B cell (primary cell): ENCODE data around the gene SHFL. TPM values are rescaled to one million over a fixed set of nuclear protein-coding genes. Genes with fewer than 3 reads are reported as not detected.

Experiments used
- ATAC-seq: fragments of 200-7000 bp; cut with Tn5 transposase; one replicate; pipeline ENCODE4 v1.10.0; 2021; ENCODE audit warnings: low read depth, mild to moderate bottlenecking, moderate number of reproducible peaks, moderate library complexity
- CTCF ChIA-PET: fragments of 350-600 bp; sonication (Branson Sonifier 250); formaldehyde crosslinking; loops from one replicate; lab custom pipeline; 2021; ENCODE audit warnings: antibody characterized with exemption, inconsistent platforms; lab: Charles Lee
- POLR2A ChIA-PET: fragments of 350-600 bp; sonication (Branson Sonifier 250); formaldehyde crosslinking; loops from one replicate; lab custom pipeline; 2021; ENCODE audit warnings: antibody characterized with exemption; lab: Charles Lee
- DNase-seq: peaks from one replicate; pipeline ENCODE4 v3.0.0; 2013
- H2AFZ ChIP-seq: 2 replicates; pipeline ENCODE4 v1.6.1; 2012; ENCODE audit warnings: mild to moderate bottlenecking, low read depth, low read length; ENCODE audit not compliant: insufficient read depth, poor library complexity, severe bottlenecking
- H3K27ac ChIP-seq, 2 donors: 1 replicate in 1 of 2; 2 replicates in 1 of 2; pipeline ENCODE4 v1.5.1; 2012 to 2013; ENCODE audit warnings: low read length in 2 of 2, mild to moderate bottlenecking in 2 of 2, moderate library complexity in 1 of 2
- H3K27me3 ChIP-seq, 4 experiments: fragments of 200-600 bp in 1 of 4; sonication (generic) in 1 of 4; replicated peaks in 1 of 4; 1 replicate in 2 of 4; 2 replicates in 2 of 4; pipeline versions ENCODE4 v1.6.1 to v1.7.0; 2013 to 2016; ENCODE audit warnings: low read length in 3 of 4, mild to moderate bottlenecking in 2 of 4, mixed read lengths in 1 of 4, moderate library complexity in 1 of 4; ENCODE audit not compliant: insufficient read depth in 4 of 4, control insufficient read depth in 3 of 4; ENCODE audit errors: control extremely low read depth in 1 of 4
- H3K36me3 ChIP-seq, 2 experiments: replicated peaks in 1 of 2; 1 replicate in 1 of 2; 2 replicates in 1 of 2; pipeline versions ENCODE4 v1.6.1 to v1.7.1; 2013; ENCODE audit warnings: low read length in 1 of 2; ENCODE audit not compliant: insufficient read depth in 2 of 2, control insufficient read depth in 1 of 2; ENCODE audit errors: control extremely low read depth in 1 of 2, extremely low read depth in 1 of 2
- H3K4me1 ChIP-seq, 2 donors: fragments of 200-600 bp in 1 of 2; sonication (generic) in 1 of 2; 1 replicate in 1 of 2; 2 replicates in 1 of 2; pipeline versions ENCODE4 v1.5.1 to v1.6.1; 2013 to 2017; ENCODE audit warnings: low read length in 2 of 2; ENCODE audit not compliant: control insufficient read depth in 2 of 2, insufficient read depth in 2 of 2
- H3K4me2 ChIP-seq: replicated peaks from 2 replicates; pipeline ENCODE3; 2012; ENCODE audit warnings: mild to moderate bottlenecking, low read depth, low read length; ENCODE audit not compliant: poor library complexity, severe bottlenecking
- H3K4me3 ChIP-seq, 5 experiments: fragments of 200-600 bp in 1 of 5; sonication (generic) in 1 of 5; 1 replicate in 3 of 5; 2 replicates in 2 of 5; pipeline versions ENCODE4 v1.5.1 to v1.7.0; 2011 to 2016; ENCODE audit warnings: low read length in 4 of 5, mild to moderate bottlenecking in 4 of 5, low read depth in 2 of 5, control low read depth in 1 of 5, moderate library complexity in 1 of 5; ENCODE audit not compliant: insufficient read depth in 1 of 5; ENCODE audit errors: control extremely low read depth in 1 of 5, extremely low read depth in 1 of 5
- H3K79me2 ChIP-seq: fragments of 200-600 bp; sonication (generic); one replicate; pipeline ENCODE4 v1.6.0; 2016; ENCODE audit warnings: low read length; ENCODE audit not compliant: control insufficient read depth, insufficient read depth
- H3K9ac ChIP-seq: fragments of 200-600 bp; sonication (generic); 2 replicates; pipeline ENCODE4 v1.6.1; 2017; ENCODE audit warnings: mild to moderate bottlenecking, low read length, moderate library complexity
- H3K9me3 ChIP-seq, 3 donors: one replicate each; pipeline versions ENCODE4 v1.6.1 to v1.7.1; 2013; ENCODE audit warnings: low read length in 2 of 3; ENCODE audit not compliant: control insufficient read depth in 2 of 3, insufficient read depth in 1 of 3; ENCODE audit errors: control extremely low read depth in 1 of 3
- H4K20me1 ChIP-seq: 2 replicates; pipeline ENCODE4 v1.6.0; 2012; ENCODE audit warnings: mild to moderate bottlenecking, low read length; ENCODE audit not compliant: insufficient read depth, control insufficient read depth, poor library complexity, severe bottlenecking
- H3K27ac Mint-ChIP-seq: one replicate; pipeline ENCODE4 v1.8.0; 2021; ENCODE audit warnings: mixed read lengths
- H3K27me3 Mint-ChIP-seq: one replicate; pipeline ENCODE4 v1.8.0; 2021; ENCODE audit warnings: mixed read lengths
- H3K4me1 Mint-ChIP-seq: one replicate; pipeline ENCODE4 v1.8.0; 2021; ENCODE audit warnings: mixed read lengths
- H3K4me3 Mint-ChIP-seq: one replicate; pipeline ENCODE4 v1.8.0; 2021; ENCODE audit warnings: mixed read lengths
- H3K9me3 Mint-ChIP-seq: one replicate; pipeline ENCODE4 v1.8.0; 2022; ENCODE audit warnings: mixed read lengths; ENCODE audit not compliant: insufficient read depth
- CTCF ChIP-seq: fragments of 200-600 bp; IDR thresholded peaks from one replicate; pipeline ENCODE4 v1.8.0; 2022; ENCODE audit warnings: antibody characterized with exemption, mild to moderate bottlenecking
- EZH2 ChIP-seq: IDR thresholded peaks from 2 replicates; pipeline ENCODE4 v1.6.1; 2012; ENCODE audit warnings: borderline replicate concordance, low read depth, mild to moderate bottlenecking, moderate library complexity, low read length; ENCODE audit not compliant: insufficient read depth, poor library complexity, severe bottlenecking
- WGBS: methylation state at CpG from one replicate; pipeline ENCODE4 v1.1.5; 2013; ENCODE audit warnings: missing lambda C conversion rate; ENCODE audit not compliant: insufficient coverage; 5-methylcytosine and 5-hydroxymethylcytosine counted together
- intact Hi-C: fragments of 100-400 bp; cut with micrococcal nuclease; formaldehyde crosslinking; loops from one replicate; pipeline ENCODE4 v1.10.0; 2022
- polyA plus RNA-seq: library from polyadenylated mRNA; depleted of rRNA; stranded (reverse); fragments of >200 nt; gene quantifications from 2 replicates; pipeline ENCODE4 v1.2.3, GENCODE V29; 2012
- total RNA-seq, 2 donors: library from RNA; stranded (reverse); fragments of 120-200 nt in 1 of 2; gene quantifications; 1 replicate in 1 of 2; 2 replicates in 1 of 2; pipeline versions ENCODE4 v1.2.3 to v1.2.4, GENCODE V29; 2013 to 2022

SHFL gene
- total and polyA plus RNA-seq, 2 donors (not counting 1 experiment from before 2014, with no cell fraction given) = 109 to 205 TPM

- no peak overlapping the region for H3K9ac ChIP-seq
- Mint-ChIP-seq H3K9me3 (peaks cover 2% of the 10 kb centered on the region), H3K27me3 (peaks cover 45% of the 10 kb centered on the region), H3K27ac (no peak overlapping the region), H3K4me1 (no peaks in the 10 kb centered on the region), H3K4me3 (no peak overlapping the region)
- no peaks in the 10 kb centered on the region for H3K79me2 ChIP-seq
- intact Hi-C loops = no loop called here
- DNase-seq (no peak), ATAC-seq (no peak)
- no peak overlapping the region for H2AFZ ChIP-seq
- peaks cover 0 to 37% (median 5%) of the 10 kb centered on the region in 4 experiments for H3K27me3 ChIP-seq
- peaks cover 0 to 37% (median 0%) of the 10 kb centered on the region in 3 donors for H3K9me3 ChIP-seq
- WGBS = 74% methylated on average over 4 of the region's 5 CpGs
- TF ChIP-seq EZH2 = no peak
- no peak for TF ChIP-seq CTCF
- no peak overlapping the region for H3K4me2 ChIP-seq
- ChIA-PET POLR2A (no interaction called here), CTCF (no interaction called here)
- H3K36me3 ChIP-seq = no peaks in the 10 kb centered on the region
- no peaks in the 10 kb centered on the region for H4K20me1 ChIP-seq
- no peak overlapping the region for H3K27ac ChIP-seq
- H3K4me1 ChIP-seq = no peaks in the 10 kb centered on the region
- no peak overlapping the region for H3K4me3 ChIP-seq
These were observed 49.5 kb upstream of the SHFL start for GRCh38 chr19:10036601-10037071.

- ChIA-PET CTCF (no interaction called here), POLR2A (no interaction called here)
- peaks cover 3% of the 10 kb centered on the region for H3K9me3 Mint-ChIP-seq
- no peaks in the 10 kb centered on the region for H4K20me1 ChIP-seq
- H3K27ac Mint-ChIP-seq = no peak overlapping the region
- no peaks in the 10 kb centered on the region for H3K79me2 ChIP-seq
- peaks cover 0 to 45% (median 7%) of the 10 kb centered on the region in 3 donors for H3K9me3 ChIP-seq
- ATAC-seq = no peak
- no peaks in the 10 kb centered on the region for H3K4me1 Mint-ChIP-seq
- no peak overlapping the region for H3K9ac ChIP-seq
- H3K4me2 ChIP-seq = no peak overlapping the region
- no peak for DNase-seq
- H3K27me3 Mint-ChIP-seq = peaks cover 42% of the 10 kb centered on the region
- TF ChIP-seq CTCF (no peak), EZH2 (no peak)
- H2AFZ ChIP-seq = no peak overlapping the region
- H3K27me3 ChIP-seq = peaks cover 0 to 38% (median 5%) of the 10 kb centered on the region in 4 experiments
- H3K4me3 Mint-ChIP-seq = no peak overlapping the region
- no peak overlapping the region for H3K27ac ChIP-seq
- no peaks in the 10 kb centered on the region for H3K4me1 ChIP-seq
- no peaks in the 10 kb centered on the region for H3K36me3 ChIP-seq
- WGBS = 50% methylated on average over 3 of the region's 4 CpGs
- intact Hi-C loops = no loop called here
- H3K4me3 ChIP-seq = no peak overlapping the region
These were observed 48.8 kb upstream of the SHFL start for GRCh38 chr19:10037367-10037766.
